Peyer's patch (tissue), 4 donors: ENCODE measurements around the gene AKAP13.

Source experiments
- CTCF ChIP-seq, 6 experiments: fragments of 450-650 bp in 4 of 6; fragments of 200-600 bp in 2 of 6; sonication (generic) in 1 of 6; IDR thresholded peaks; one replicate each; pipeline ENCODE4 v1.5.1; 2017 to 2019; ENCODE audit warnings: antibody characterized with exemption in 6 of 6, mild to moderate bottlenecking in 3 of 6, moderate library complexity in 1 of 6
- POLR2A ChIP-seq, 2 donors: fragments of 450-650 bp; IDR thresholded peaks; one replicate each; pipeline ENCODE4 v1.5.1; 2017; ENCODE audit warnings: antibody characterized with exemption in 2 of 2, mild to moderate bottlenecking in 2 of 2, moderate library complexity in 2 of 2

GRCh38 chr15:85547386-85547785, 167.0 kb downstream of the AKAP13 start:
- no peak for TF ChIP-seq CTCF (IDR thresholded peaks at IDR 0.05)
- TF ChIP-seq POLR2A (IDR thresholded peaks at IDR 0.05): no peak
